PFSK-1 (cell line): ENCODE results near the gene SCRG1.

Source experiments
- POLR2AphosphoS5 ChIP-seq: IDR thresholded peaks from 2 replicates; pipeline ENCODE4 v1.6.1; 2012; ENCODE audit warnings: low read depth, mild to moderate bottlenecking, control low read depth, low read length, moderate library complexity
- REST ChIP-seq, 2 experiments: IDR thresholded peaks; 2 replicates each; pipeline versions ENCODE4 v1.6.1 to v1.8.0; 2011 to 2012; ENCODE audit warnings: low read depth in 2 of 2, low read length in 2 of 2, control low read depth in 1 of 2, inconsistent platforms in 1 of 2, mild to moderate bottlenecking in 1 of 2, moderate library complexity in 1 of 2; ENCODE audit not compliant: insufficient read depth in 1 of 2
- SIN3A ChIP-seq: IDR thresholded peaks from 2 replicates; pipeline ENCODE4 v1.6.1; 2012; ENCODE audit warnings: mild to moderate bottlenecking, low read length, moderate library complexity, borderline replicate concordance; ENCODE audit not compliant: insufficient read depth
- TAF1 ChIP-seq: IDR thresholded peaks from 2 replicates; pipeline ENCODE4 v1.6.1; 2012; ENCODE audit warnings: low read length, control low read depth, borderline replicate concordance; ENCODE audit not compliant: insufficient read depth

GRCh38 chr4:173347467-173347866 is 51.4 kb downstream of the SCRG1 start:
- no peak for TF ChIP-seq POLR2AphosphoS5
- TF ChIP-seq SIN3A, result no peak
- TF ChIP-seq TAF1, result no peak
- TF ChIP-seq REST (IDR thresholded peaks at IDR 0.05; ENCODE audit: insufficient read depth in 1 of 2, low read depth in 2 of 2, low read length in 2 of 2), result no peak
